Liver (tissue), 3 donors: ENCODE results near the gene TSPEAR.

ENCODE experiments used
- ATF3 ChIP-seq: IDR thresholded peaks from 2 replicates; pipeline ENCODE4 v1.6.1; 2016; ENCODE audit warnings: antibody characterized with exemption
- CTCF ChIP-seq: fragments of 150-350 bp; IDR thresholded peaks from 2 replicates; pipeline ENCODE4 v1.5.1; 2017; ENCODE audit warnings: improper control_type of control experiment, low read depth, low read length; ENCODE audit not compliant: missing input control
- EGR1 ChIP-seq, 2 donors: IDR thresholded peaks; 2 replicates each; pipeline ENCODE4 v1.6.1; 2016 to 2018; ENCODE audit warnings: antibody characterized with exemption in 2 of 2, low read depth in 2 of 2
- GABPA ChIP-seq, 2 donors: IDR thresholded peaks in 1 of 2; conservative IDR thresholded peaks in 1 of 2; 2 replicates each; pipeline ENCODE4 v1.6.1; 2016; ENCODE audit warnings: antibody characterized with exemption in 2 of 2, mild to moderate bottlenecking in 1 of 2, moderate library complexity in 1 of 2
- HNF4A ChIP-seq, 2 donors: conservative IDR thresholded peaks; 2 replicates each; pipeline ENCODE4 v1.6.1; 2016; ENCODE audit warnings: antibody characterized with exemption in 2 of 2, mild to moderate bottlenecking in 2 of 2
- JUND ChIP-seq, 2 donors: IDR thresholded peaks; 2 replicates each; pipeline ENCODE4 v1.6.1; 2016; ENCODE audit warnings: antibody characterized with exemption in 2 of 2
- SP1 ChIP-seq: IDR thresholded peaks from 2 replicates; pipeline ENCODE4 v1.6.1; 2018; ENCODE audit warnings: antibody characterized with exemption, mild to moderate bottlenecking
- TAF1 ChIP-seq: conservative IDR thresholded peaks from 2 replicates; pipeline ENCODE4 v1.6.1; 2016; ENCODE audit warnings: antibody characterized with exemption, mild to moderate bottlenecking
- YY1 ChIP-seq: IDR thresholded peaks from 2 replicates; pipeline ENCODE4 v1.6.1; 2016; ENCODE audit warnings: antibody characterized with exemption, mild to moderate bottlenecking
- TF ChIP-seq, protein P1 (sequence below): IDR thresholded peaks from 2 replicates; pipeline ENCODE4 v1.6.1; 2016; ENCODE audit warnings: antibody characterized with exemption
- TF ChIP-seq, protein P2 (sequence below): IDR thresholded peaks from 2 replicates; pipeline ENCODE4 v1.6.1; 2016; ENCODE audit warnings: antibody characterized with exemption, mild to moderate bottlenecking
- donor health status: healthy.
- donor health status: healthy.

GRCh38 chr21:44704636-44705001 is 6.8 kb downstream of the TSPEAR start:
- TF ChIP-seq CTCF (no peak), TAF1 (no peak), JUND (IDR thresholded peaks at IDR 0.05) (no peak), SP1 (no peak), YY1 (no peak), ATF3 (no peak), GABPA (IDR thresholded peaks at IDR 0.05 in 1 of 2, conservative IDR thresholded peaks at IDR 0.05 in 1 of 2) (no peak), HNF4A (conservative IDR thresholded peaks at IDR 0.05) (no peak), EGR1 (IDR thresholded peaks at IDR 0.05; ENCODE audit: low read depth in 2 of 2) (no peak)
- TF ChIP-seq, protein P1, sequence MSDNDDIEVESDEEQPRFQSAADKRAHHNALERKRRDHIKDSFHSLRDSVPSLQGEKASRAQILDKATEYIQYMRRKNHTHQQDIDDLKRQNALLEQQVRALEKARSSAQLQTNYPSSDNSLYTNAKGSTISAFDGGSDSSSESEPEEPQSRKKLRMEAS = no peak
- TF ChIP-seq, protein P2, sequence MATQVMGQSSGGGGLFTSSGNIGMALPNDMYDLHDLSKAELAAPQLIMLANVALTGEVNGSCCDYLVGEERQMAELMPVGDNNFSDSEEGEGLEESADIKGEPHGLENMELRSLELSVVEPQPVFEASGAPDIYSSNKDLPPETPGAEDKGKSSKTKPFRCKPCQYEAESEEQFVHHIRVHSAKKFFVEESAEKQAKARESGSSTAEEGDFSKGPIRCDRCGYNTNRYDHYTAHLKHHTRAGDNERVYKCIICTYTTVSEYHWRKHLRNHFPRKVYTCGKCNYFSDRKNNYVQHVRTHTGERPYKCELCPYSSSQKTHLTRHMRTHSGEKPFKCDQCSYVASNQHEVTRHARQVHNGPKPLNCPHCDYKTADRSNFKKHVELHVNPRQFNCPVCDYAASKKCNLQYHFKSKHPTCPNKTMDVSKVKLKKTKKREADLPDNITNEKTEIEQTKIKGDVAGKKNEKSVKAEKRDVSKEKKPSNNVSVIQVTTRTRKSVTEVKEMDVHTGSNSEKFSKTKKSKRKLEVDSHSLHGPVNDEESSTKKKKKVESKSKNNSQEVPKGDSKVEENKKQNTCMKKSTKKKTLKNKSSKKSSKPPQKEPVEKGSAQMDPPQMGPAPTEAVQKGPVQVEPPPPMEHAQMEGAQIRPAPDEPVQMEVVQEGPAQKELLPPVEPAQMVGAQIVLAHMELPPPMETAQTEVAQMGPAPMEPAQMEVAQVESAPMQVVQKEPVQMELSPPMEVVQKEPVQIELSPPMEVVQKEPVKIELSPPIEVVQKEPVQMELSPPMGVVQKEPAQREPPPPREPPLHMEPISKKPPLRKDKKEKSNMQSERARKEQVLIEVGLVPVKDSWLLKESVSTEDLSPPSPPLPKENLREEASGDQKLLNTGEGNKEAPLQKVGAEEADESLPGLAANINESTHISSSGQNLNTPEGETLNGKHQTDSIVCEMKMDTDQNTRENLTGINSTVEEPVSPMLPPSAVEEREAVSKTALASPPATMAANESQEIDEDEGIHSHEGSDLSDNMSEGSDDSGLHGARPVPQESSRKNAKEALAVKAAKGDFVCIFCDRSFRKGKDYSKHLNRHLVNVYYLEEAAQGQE = no peak
